GM19455 (cell line): ENCODE measurements around the gene KLRC4.
"Not testable (repeated sequence)": the region's sequence is repeated elsewhere in the genome, so short reads cannot be mapped to it uniquely, and the experiment has no call there.

Experiments used
- ATAC-seq: cut with Tn5 transposase; IDR thresholded peaks from one replicate; pipeline ENCODE4 v1.9.1; 2021; ENCODE audit not compliant: unreplicated experiment

Gene KLRC4

GRCh38 chr12:10368206-10369171 lies 41.1 kb downstream of the KLRC4 start:
- ATAC-seq, result no peak

- not testable (repeated sequence) for ATAC-seq
Observed at GRCh38 chr12:10367714-10368113, 41.8 kb downstream of the KLRC4 start.

GRCh38 chr12:10366875-10367274 lies 42.7 kb downstream of the KLRC4 start:
- no peak for ATAC-seq

GRCh38 chr12:10365696-10366405 lies 43.7 kb downstream of the KLRC4 start:
- ATAC-seq, result no peak

GRCh38 chr12:10364815-10365622 lies 44.5 kb downstream of the KLRC4 start:
- ATAC-seq, result peak; percentile 52

GRCh38 chr12:10363914-10364814 lies 45.4 kb downstream of the KLRC4 start:
- peak; percentile 84 for ATAC-seq

- ATAC-seq, result no peak
Observed at GRCh38 chr12:10363658-10363913, 46.0 kb downstream of the KLRC4 start.

GRCh38 chr12:10362828-10363657 lies 46.5 kb downstream of the KLRC4 start:
- ATAC-seq, result no peak

GRCh38 chr12:10362325-10362724 lies 47.2 kb downstream of the KLRC4 start:
- no peak for ATAC-seq

GRCh38 chr12:10361622-10362021 lies 47.9 kb downstream of the KLRC4 start:
- no peak for ATAC-seq

GRCh38 chr12:10361084-10361483 lies 48.5 kb downstream of the KLRC4 start:
- ATAC-seq, result no peak

GRCh38 chr12:10358969-10359368 lies 50.6 kb downstream of the KLRC4 start:
- no peak for ATAC-seq

- ATAC-seq, result no peak
Observed at GRCh38 chr12:10358131-10358530, 51.4 kb downstream of the KLRC4 start.
